Stimulated activated naive CD8-positive, alpha-beta T cell treated with anti-CD3 and anti-CD28 coated beads, Interleukin-15, amount 100 ng/mL, for 72 hours (primary cell): ENCODE results near the gene BIRC6.
"Not testable (repeated sequence)": the region's sequence is repeated elsewhere in the genome, so short reads cannot be mapped to it uniquely, and the experiment has no call there.

Experiments
- ATAC-seq: fragments of 150-1000 bp; cut with Tn5 transposase; 2 replicates; pipeline ENCODE4 v1.10.0; 2021; ENCODE audit warnings: mild to moderate bottlenecking, moderate library complexity
- DNase-seq, 2 donors: peaks; one replicate each; pipeline ENCODE4 v3.0.0; 2021 to 2022
- H3K27ac Mint-ChIP-seq, 2 donors: one replicate each; pipeline ENCODE4 v1.8.0; 2022; ENCODE audit warnings: mild to moderate bottlenecking in 2 of 2, mixed read lengths in 2 of 2, moderate library complexity in 2 of 2
- H3K27me3 Mint-ChIP-seq: one replicate; pipeline ENCODE4 v1.8.0; 2022; ENCODE audit warnings: mixed read lengths
- H3K4me1 Mint-ChIP-seq: one replicate; pipeline ENCODE4 v1.8.0; 2022; ENCODE audit warnings: mild to moderate bottlenecking, mixed read lengths
- H3K4me3 Mint-ChIP-seq, 2 donors: one replicate each; pipeline ENCODE4 v1.8.0; 2022; ENCODE audit warnings: mild to moderate bottlenecking in 2 of 2, mixed read lengths in 2 of 2, moderate library complexity in 1 of 2
- H3K9me3 Mint-ChIP-seq, 2 donors: one replicate each; pipeline ENCODE4 v1.8.0; 2022; ENCODE audit warnings: mixed read lengths in 2 of 2

BIRC6 gene

DNA sequence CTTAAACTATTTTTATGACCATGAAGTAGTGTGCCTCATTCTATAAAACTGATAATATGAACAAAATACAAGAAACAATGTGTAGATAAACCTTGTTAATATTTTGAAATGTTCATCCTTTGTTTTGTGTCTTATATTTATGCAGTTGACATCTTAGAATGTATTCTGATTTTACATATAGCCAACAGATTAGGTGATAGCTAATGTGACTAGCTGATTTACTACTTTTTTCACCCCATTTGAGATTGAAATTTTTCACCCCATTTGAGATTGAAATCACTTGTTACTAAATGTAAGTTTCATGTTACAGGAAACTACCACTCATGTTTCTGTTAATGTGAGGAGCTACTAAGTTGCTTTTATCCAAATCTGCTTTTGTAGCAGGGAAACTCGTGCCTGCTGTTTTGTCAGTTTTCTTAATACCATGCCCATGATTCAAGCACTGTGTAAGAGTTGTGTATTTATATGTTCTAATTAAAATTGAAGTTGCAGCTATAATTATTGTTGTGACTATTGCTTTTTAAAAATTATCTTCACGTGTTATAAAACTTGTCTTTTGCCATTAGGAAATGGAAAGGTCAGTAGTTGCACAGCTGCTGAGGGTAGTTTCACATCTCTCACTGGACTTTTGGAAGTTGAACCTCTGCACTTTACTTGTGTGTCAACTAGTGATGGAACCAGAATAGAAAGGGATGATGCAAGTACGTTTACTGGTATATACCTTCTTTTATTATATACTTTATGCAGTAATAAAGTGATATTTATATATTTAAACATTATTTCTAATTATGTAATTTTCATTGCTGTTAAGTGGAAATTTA lies 96.6 kb downstream of the BIRC6 start:
- H3K4me1 Mint-ChIP-seq: no peaks in the 10 kb centered on the region
- no peaks in the 10 kb centered on the region for H3K9me3 Mint-ChIP-seq
- ATAC-seq: no peak
- no peaks in the 10 kb centered on the region for H3K27me3 Mint-ChIP-seq
- DNase-seq: no peak
- no peak overlapping the region for H3K4me3 Mint-ChIP-seq
- no peak overlapping the region for H3K27ac Mint-ChIP-seq

DNA sequence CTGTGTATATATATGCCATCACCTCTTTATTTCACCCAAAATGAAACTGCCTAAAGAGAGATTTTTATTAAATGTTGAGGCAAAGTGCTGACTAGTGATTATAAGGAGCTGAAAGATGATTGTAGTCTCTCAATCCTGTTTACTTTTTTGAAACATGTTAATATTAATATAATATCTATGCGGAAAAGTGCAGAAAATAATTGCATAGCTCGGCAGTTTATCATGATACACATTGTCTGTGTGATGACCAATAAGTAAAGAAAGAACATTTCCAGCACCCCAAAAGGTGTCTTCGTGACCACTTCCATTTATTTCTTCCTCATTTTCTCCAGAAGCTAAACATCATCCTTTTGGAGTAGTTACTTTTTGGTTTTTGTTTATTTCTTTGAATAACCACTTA lies 99.0 kb downstream of the BIRC6 start:
- Mint-ChIP-seq H3K4me3 (no peak overlapping the region), H3K4me1 (no peaks in the 10 kb centered on the region), H3K9me3 (no peaks in the 10 kb centered on the region), H3K27ac (no peak overlapping the region), H3K27me3 (no peaks in the 10 kb centered on the region)
- ATAC-seq (no peak), DNase-seq (no peak)

DNA sequence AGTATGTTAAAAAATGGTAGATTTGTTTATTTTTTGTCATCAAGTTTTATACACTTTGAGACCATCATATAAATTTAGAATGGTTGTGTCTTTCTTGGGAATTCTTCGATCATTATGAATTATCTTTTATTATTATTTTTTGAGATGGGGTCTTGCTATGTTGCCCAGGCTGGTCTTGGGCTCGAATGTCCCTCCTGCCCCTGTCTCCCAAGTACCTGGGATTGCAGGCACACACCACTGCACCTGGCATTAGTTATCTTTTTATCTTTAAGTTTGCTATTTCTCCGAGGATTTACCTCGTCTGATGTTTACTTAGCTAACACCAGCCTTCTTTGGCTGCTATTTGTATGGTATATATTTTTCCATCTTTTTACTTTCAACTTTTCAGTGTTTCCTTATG lies 100.0 kb downstream of the BIRC6 start:
- Mint-ChIP-seq H3K27ac (no peak overlapping the region), H3K4me1 (no peaks in the 10 kb centered on the region), H3K27me3 (no peaks in the 10 kb centered on the region), H3K9me3 (no peaks in the 10 kb centered on the region), H3K4me3 (no peak overlapping the region)
- DNase-seq (no peak), ATAC-seq (no peak)

DNA sequence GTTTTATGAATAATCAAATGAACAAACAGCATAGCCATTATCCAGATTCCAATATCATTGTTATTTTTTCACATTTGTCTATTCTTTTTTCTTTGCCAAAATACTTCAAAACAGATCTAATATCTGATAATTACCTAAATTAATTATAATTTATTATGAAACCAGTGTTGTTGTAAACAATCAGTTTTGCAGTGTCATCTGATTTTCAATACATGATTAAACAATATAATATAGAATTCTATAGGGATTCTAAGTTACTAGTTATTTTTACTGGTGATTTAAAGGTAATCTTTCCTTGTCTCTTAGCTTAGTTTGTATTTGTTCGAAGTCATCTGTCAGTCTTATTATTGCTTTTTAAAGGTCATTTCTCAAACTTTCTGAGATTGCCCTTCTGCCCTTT lies 101.0 kb downstream of the BIRC6 start:
- no peaks in the 10 kb centered on the region for H3K4me1 Mint-ChIP-seq
- no peaks in the 10 kb centered on the region for H3K27me3 Mint-ChIP-seq
- H3K27ac Mint-ChIP-seq: peak overlapping the region in 1 of 2 donors; percentile 60
- ATAC-seq (no peak), DNase-seq (no peak)
- H3K4me3 Mint-ChIP-seq: no peak overlapping the region
- no peaks in the 10 kb centered on the region for H3K9me3 Mint-ChIP-seq

DNA sequence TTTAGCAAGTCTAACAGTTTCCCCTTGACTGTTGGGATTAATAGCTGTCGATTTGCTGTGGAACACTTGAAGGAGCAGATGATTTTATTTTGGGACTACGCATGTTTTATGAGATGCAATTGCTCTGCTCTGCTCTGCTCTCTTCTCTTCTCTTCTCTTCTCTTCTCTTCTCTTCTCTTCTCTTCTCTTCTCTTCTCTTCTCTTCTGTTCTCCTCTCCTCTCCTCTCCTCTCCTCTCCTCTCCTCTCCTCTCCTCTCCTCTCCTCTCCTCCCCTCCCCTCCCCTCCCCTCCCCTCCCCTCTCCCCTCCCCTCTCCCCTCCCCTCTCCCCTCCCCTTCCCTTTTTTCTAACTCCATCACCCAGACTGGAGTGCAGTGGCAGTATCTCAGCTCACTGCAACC lies 104.0 kb downstream of the BIRC6 start:
- H3K27me3 Mint-ChIP-seq, H3K4me1 Mint-ChIP-seq, H3K4me3 Mint-ChIP-seq, DNase-seq, H3K9me3 Mint-ChIP-seq, H3K27ac Mint-ChIP-seq, ATAC-seq: not testable (repeated sequence)

DNA sequence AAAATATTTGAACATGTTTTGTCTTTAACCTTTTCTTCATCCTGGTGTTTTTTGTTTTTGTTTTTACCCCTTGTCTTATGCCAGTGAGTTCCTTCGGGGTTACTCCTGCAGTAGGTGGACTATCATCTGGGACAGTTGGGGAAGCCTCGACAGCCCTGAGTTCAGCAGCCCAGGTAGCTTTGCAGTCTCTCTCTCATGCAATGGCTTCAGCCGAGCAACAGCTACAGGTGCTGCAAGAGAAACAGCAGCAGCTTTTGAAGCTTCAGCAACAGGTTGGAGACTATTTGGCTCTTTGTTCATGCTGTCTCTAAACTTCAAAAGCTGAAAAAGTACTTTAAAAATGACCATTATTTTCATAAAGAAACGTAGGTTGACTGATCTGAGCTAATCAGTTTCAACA lies 106.3 kb downstream of the BIRC6 start:
- Mint-ChIP-seq H3K9me3 (no peaks in the 10 kb centered on the region), H3K27ac (no peak overlapping the region), H3K4me1 (no peaks in the 10 kb centered on the region), H3K4me3 (no peak overlapping the region), H3K27me3 (no peaks in the 10 kb centered on the region)
- ATAC-seq: no peak
- no peak for DNase-seq

DNA sequence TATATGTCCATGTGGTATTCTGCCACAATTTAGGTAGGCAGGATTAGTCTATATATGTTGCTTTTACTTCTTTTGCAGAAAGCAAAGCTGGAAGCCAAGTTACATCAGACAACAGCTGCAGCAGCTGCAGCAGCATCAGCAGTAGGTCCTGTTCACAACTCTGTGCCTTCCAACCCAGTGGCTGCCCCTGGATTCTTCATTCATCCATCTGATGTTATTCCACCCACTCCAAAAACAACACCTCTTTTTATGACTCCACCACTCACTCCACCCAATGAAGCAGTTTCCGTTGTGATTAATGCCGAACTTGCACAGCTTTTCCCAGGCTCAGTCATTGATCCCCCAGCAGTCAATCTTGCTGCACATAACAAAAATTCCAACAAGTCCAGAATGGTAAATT lies 107.6 kb downstream of the BIRC6 start:
- H3K9me3 Mint-ChIP-seq: no peaks in the 10 kb centered on the region
- H3K27me3 Mint-ChIP-seq: no peaks in the 10 kb centered on the region
- ATAC-seq: no peak
- no peak for DNase-seq
- H3K27ac Mint-ChIP-seq: peak overlapping the region in 1 of 2 donors; percentile 7
- no peaks in the 10 kb centered on the region for H3K4me1 Mint-ChIP-seq
- H3K4me3 Mint-ChIP-seq: no peak overlapping the region

DNA sequence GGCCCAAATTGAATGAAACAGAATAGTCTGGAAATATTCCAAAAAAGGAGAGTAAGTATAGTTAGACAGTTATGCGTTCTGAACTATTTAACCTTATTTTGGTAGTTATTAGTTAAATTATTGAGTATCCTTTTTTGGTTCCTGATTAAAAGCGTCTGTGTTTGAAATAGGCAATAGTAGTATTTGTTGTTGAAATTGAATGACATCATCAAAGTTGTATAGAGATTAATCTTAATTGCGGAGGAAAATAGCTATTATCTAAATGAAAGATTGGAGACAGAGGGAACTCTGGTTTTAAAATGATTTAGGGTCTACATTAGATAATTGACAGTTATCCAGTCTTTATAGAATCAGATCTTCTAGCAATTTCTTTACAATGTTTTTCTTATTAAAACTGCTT lies 115.8 kb downstream of the BIRC6 start:
- Mint-ChIP-seq H3K27ac (no peak overlapping the region), H3K4me1 (peaks cover 18% of the 10 kb centered on the region), H3K4me3 (no peak overlapping the region), H3K9me3 (no peaks in the 10 kb centered on the region), H3K27me3 (no peaks in the 10 kb centered on the region)
- ATAC-seq: no peak
- DNase-seq: no peak

DNA sequence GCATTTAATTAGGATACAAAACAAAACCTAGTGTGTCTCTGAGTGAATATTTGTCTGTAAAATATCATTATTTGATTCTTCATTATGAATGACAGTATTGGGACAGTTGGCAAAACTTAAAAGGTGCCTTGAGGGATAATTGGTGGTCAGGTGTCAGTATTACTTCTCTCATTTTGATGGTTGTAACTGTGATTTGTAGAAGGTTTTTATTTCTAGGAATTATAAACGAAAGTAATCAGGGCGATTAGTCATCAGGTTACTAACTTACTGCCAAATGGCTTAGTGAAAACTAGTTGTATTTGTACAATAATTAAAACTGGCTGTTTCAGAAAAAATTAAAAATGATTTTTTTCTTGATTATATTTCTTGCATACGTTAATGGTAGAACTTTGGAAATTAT lies 117.6 kb downstream of the BIRC6 start:
- H3K27me3 Mint-ChIP-seq: no peaks in the 10 kb centered on the region
- peaks cover 18% of the 10 kb centered on the region for H3K4me1 Mint-ChIP-seq
- H3K27ac Mint-ChIP-seq: peak overlapping the region in 1 of 2 donors; percentile 48
- DNase-seq (no peak), ATAC-seq (peak; percentile 45)
- no peak overlapping the region for H3K4me3 Mint-ChIP-seq
- no peaks in the 10 kb centered on the region for H3K9me3 Mint-ChIP-seq

DNA sequence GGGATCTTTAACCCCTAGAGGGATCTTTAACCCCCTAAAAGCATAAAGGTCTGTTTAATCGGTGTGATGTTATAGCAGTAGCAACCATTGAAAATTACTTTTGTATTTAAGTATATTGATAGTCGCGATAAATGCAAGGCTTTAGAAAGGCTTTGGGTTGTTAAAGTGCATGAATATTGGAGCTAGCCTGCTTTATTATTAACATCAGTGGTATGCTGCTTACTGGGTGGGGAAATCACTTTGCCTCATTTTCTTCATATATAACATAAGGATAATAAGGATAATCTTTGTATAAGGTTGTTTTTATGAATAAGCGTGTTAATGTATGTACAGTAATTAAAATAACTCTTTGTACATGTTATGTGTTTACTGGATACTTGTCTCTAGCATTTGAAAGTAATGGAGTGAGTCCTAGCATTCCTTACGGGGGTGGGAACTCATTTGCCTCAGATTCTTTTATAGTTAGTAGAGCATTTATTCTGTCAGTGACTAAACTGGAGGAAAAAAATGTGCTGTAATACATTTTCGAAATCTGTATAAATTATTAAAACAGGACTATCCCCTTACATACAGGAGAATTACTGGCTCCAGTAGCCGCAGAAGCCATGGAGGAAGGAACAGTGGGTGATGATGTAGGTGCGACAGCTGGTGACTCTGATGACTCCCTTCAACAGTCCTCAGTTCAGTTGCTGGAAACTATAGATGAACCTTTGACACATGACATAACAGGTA lies 122.2 kb downstream of the BIRC6 start:
- H3K27me3 Mint-ChIP-seq: no peaks in the 10 kb centered on the region
- H3K27ac Mint-ChIP-seq: no peak overlapping the region

DNA sequence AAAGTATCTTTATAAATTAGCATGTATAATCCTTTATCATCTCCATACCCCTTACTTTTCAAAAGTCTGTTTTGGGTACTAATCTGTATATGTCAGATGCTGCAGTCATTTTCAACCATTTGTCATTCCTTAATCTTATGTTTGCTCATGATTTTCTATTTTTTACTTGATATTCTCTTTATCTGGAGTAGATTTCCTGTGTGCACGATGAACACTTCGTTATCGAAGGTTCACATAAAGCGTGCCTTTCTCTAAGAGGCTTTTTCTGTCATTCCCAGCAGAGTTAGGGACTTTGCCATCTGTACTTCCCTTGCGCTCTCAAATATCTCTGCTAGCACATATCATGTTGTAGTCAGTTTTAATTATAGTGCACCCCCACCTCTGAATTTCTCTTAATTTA lies 123.2 kb downstream of the BIRC6 start:
- no peak overlapping the region for H3K4me3 Mint-ChIP-seq
- no peaks in the 10 kb centered on the region for H3K9me3 Mint-ChIP-seq
- H3K4me1 Mint-ChIP-seq: peaks cover under 1% of the 10 kb centered on the region
- no peaks in the 10 kb centered on the region for H3K27me3 Mint-ChIP-seq
- no peak for ATAC-seq
- no peak overlapping the region for H3K27ac Mint-ChIP-seq
- DNase-seq: no peak

More for the DNA sequence above, 122.2 kb downstream of the BIRC6 start:
- H3K9me3 Mint-ChIP-seq: no peaks in the 10 kb centered on the region
- no peak for ATAC-seq
- no peak for DNase-seq
- H3K4me3 Mint-ChIP-seq: no peak overlapping the region
- peaks cover 10% of the 10 kb centered on the region for H3K4me1 Mint-ChIP-seq

DNA sequence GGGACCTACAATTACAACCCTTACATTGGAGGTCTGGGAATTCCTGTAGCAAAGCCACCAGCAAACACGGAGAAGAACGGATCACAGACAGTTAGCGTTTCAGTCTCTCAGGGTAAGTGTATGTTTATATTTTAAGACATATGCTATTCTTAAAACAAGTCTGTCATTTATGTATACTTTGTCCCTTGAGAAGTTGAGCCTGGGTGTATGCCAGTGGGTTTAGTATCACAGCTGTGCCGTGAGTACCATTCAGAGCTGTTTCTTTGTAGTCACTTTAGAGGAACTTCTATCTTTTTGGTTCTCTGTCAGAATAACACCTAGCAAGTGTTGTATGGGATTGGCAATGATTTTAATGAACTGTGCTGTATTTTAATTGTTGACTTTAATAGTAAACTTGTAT lies 125.6 kb downstream of the BIRC6 start:
- ATAC-seq (no peak), DNase-seq (no peak)
- Mint-ChIP-seq H3K9me3 (no peaks in the 10 kb centered on the region), H3K27ac (no peak overlapping the region), H3K27me3 (no peaks in the 10 kb centered on the region), H3K4me3 (no peak overlapping the region), H3K4me1 (no peaks in the 10 kb centered on the region)

DNA sequence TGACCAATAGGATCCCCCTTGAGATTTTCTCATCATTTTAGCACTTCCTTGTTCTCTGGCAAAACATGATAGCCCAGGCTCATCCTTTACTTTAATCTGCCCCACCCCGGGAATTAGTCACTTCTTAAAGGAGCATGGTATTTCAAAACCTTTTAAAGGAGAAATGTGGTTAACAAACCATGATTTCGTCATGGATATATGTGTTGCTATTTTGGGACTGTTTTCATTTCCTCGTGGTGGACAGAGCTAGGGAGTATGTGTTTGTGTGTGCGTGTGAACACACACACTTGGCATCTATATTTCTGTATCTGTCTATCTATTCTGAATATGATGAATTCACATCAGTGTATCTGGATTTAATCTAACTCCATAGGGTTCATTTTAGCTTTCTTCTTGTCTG lies 128.1 kb downstream of the BIRC6 start:
- H3K4me1 Mint-ChIP-seq: no peaks in the 10 kb centered on the region
- no peak overlapping the region for H3K4me3 Mint-ChIP-seq
- H3K9me3 Mint-ChIP-seq: no peaks in the 10 kb centered on the region
- H3K27me3 Mint-ChIP-seq: no peaks in the 10 kb centered on the region
- no peak for ATAC-seq
- H3K27ac Mint-ChIP-seq: no peak overlapping the region
- DNase-seq: no peak

DNA sequence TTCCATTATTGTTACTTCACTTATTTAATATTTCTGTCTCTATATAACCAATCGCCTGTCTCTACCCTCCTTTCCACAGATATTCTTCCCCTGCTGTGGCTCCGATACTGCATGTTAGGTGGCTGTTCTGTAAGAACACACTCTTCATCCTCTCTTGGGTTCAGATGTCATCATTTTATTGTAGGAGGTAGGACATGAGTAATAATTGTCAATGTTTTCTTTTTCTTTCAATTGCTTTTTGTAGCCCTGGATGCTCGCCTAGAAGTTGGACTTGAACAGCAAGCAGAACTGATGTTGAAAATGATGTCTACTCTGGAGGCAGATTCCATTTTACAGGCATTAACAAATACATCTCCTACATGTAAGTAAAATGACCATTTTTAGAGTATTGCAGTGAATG lies 128.6 kb downstream of the BIRC6 start:
- ATAC-seq (no peak), DNase-seq (no peak)
- no peak overlapping the region for H3K4me3 Mint-ChIP-seq
- no peaks in the 10 kb centered on the region for H3K9me3 Mint-ChIP-seq
- H3K27ac Mint-ChIP-seq: peak overlapping the region in 1 of 2 donors; percentile 13
- no peaks in the 10 kb centered on the region for H3K4me1 Mint-ChIP-seq
- no peaks in the 10 kb centered on the region for H3K27me3 Mint-ChIP-seq

DNA sequence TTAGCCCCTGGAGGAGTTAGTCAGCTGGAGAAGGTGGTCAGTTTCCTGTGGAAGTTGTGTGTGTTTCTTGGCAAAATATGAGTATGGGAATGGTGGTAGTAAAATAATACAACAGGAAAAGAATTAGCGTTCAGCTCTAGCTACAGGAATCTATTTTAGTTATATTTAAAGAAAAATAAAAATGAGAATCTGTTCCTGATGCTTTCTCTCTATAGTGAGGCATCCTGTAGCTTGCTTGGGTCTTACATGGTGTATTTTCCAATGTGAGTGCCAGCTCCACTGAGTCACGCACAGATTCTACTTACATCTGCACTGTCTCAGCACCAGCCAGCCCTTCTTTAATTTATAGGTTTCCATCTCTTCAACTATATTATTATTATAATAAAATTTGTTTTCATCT lies 132.2 kb downstream of the BIRC6 start:
- ATAC-seq: no peak
- H3K4me1 Mint-ChIP-seq: no peaks in the 10 kb centered on the region
- H3K27me3 Mint-ChIP-seq: no peaks in the 10 kb centered on the region
- DNase-seq: no peak
- no peak overlapping the region for H3K4me3 Mint-ChIP-seq
- H3K27ac Mint-ChIP-seq: no peak overlapping the region
- H3K9me3 Mint-ChIP-seq: no peaks in the 10 kb centered on the region

DNA sequence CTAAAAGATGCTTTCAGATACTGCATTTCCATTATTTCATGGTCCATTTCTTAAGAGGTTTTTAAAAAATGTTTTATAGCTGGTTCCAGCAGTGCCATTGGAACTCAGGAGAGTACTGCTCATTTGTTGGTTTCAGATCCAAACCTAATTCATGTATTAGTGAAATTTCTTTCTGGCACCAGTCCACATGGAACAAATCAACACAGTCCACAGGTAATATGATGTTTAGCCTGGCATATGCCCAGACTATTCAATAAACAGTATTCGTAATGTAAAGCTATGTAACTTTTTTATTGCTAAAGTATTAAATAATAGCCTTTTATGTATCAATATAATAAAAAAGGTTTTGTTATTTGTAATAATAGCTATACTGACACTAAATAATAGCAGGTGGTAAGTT lies 134.5 kb downstream of the BIRC6 start:
- ATAC-seq (no peak), DNase-seq (no peak)
- Mint-ChIP-seq H3K9me3 (no peaks in the 10 kb centered on the region), H3K27me3 (no peaks in the 10 kb centered on the region), H3K4me1 (no peaks in the 10 kb centered on the region), H3K27ac (no peak overlapping the region), H3K4me3 (no peak overlapping the region)
